Type B pancreatic cell (in vitro differentiated cells): Measurements from ENCODE around the gene KAT2B. TPM values are rescaled to one million over a fixed set of nuclear protein-coding genes. Genes with fewer than 3 reads are reported as not detected.

Experiments
- DNase-seq: peaks from one replicate; pipeline ENCODE4 v3.0.0; 2021; ENCODE audit warnings: mixed read lengths; ENCODE audit not compliant: unreplicated experiment; ENCODE audit errors: extremely low spot score
- H3K27ac Mint-ChIP-seq: 2 replicates; pipeline ENCODE4 v1.8.0; 2021; ENCODE audit warnings: mild to moderate bottlenecking, mixed read lengths
- H3K27me3 Mint-ChIP-seq: 2 replicates; pipeline ENCODE4 v1.8.0; 2021; ENCODE audit warnings: mixed read lengths
- H3K36me3 Mint-ChIP-seq: 2 replicates; pipeline ENCODE4 v1.8.0; 2021; ENCODE audit warnings: mixed read lengths
- H3K4me1 Mint-ChIP-seq: one replicate; pipeline ENCODE4 v1.8.0; 2021; ENCODE audit warnings: mixed read lengths; ENCODE audit not compliant: unreplicated experiment
- H3K4me3 Mint-ChIP-seq: 2 replicates; pipeline ENCODE4 v1.8.0; 2021; ENCODE audit warnings: mild to moderate bottlenecking, mixed read lengths
- H3K9me3 Mint-ChIP-seq: 2 replicates; pipeline ENCODE4 v1.8.0; 2021; ENCODE audit warnings: mixed read lengths
- CTCF ChIP-seq: fragments of 200-600 bp; sonication (generic); conservative IDR thresholded peaks from 2 replicates; pipeline ENCODE4 v1.5.0; 2021; ENCODE audit warnings: antibody characterized with exemption, mild to moderate bottlenecking
- total RNA-seq: library from RNA; stranded (reverse); gene quantifications from 2 replicates; pipeline ENCODE4 v1.2.1, GENCODE V29; 2021; ENCODE audit warnings: low replicate concordance

The KAT2B gene
- total RNA-seq, 1 donor from 2014 or later = 13.2 TPM

- DNase-seq = no peak
- H3K4me3 Mint-ChIP-seq = no peak overlapping the region
- no peaks in the 10 kb centered on the region for H3K9me3 Mint-ChIP-seq
Measured at GRCh38 chr3:20056725-20057611, 16.7 kb downstream of the KAT2B start.

GRCh38 chr3:20057612-20058180 is 17.4 kb downstream of the KAT2B start:
- no peak overlapping the region for H3K4me3 Mint-ChIP-seq
- no peaks in the 10 kb centered on the region for H3K9me3 Mint-ChIP-seq
- no peaks in the 10 kb centered on the region for H3K36me3 Mint-ChIP-seq
- TF ChIP-seq CTCF = no peak
- no peaks in the 10 kb centered on the region for H3K4me1 Mint-ChIP-seq
- H3K27ac Mint-ChIP-seq = no peak overlapping the region
- H3K27me3 Mint-ChIP-seq = no peaks in the 10 kb centered on the region
- no peak for DNase-seq

More at GRCh38 chr3:20056725-20057611, 16.7 kb downstream of the KAT2B start:
- no peak overlapping the region for H3K27ac Mint-ChIP-seq
- no peaks in the 10 kb centered on the region for H3K36me3 Mint-ChIP-seq
- H3K27me3 Mint-ChIP-seq = no peaks in the 10 kb centered on the region
- no peak for TF ChIP-seq CTCF
- H3K4me1 Mint-ChIP-seq = no peaks in the 10 kb centered on the region

GRCh38 chr3:20059929-20060328 is 19.7 kb downstream of the KAT2B start:
- no peak for TF ChIP-seq CTCF
- no peak for DNase-seq
- Mint-ChIP-seq H3K27ac (no peak overlapping the region), H3K36me3 (no peaks in the 10 kb centered on the region), H3K27me3 (no peaks in the 10 kb centered on the region), H3K9me3 (peaks cover under 1% of the 10 kb centered on the region), H3K4me1 (peaks cover 9% of the 10 kb centered on the region), H3K4me3 (no peak overlapping the region)

GRCh38 chr3:20060974-20061685 is 20.9 kb downstream of the KAT2B start:
- Mint-ChIP-seq H3K27ac (no peak overlapping the region), H3K27me3 (no peaks in the 10 kb centered on the region), H3K36me3 (no peaks in the 10 kb centered on the region), H3K4me3 (no peak overlapping the region), H3K9me3 (peaks cover 4% of the 10 kb centered on the region), H3K4me1 (peaks cover 12% of the 10 kb centered on the region)
- TF ChIP-seq CTCF = no peak
- DNase-seq = no peak

GRCh38 chr3:20062996-20063395 is 22.8 kb downstream of the KAT2B start:
- Mint-ChIP-seq H3K4me3 (no peak overlapping the region), H3K27me3 (no peaks in the 10 kb centered on the region), H3K4me1 (peaks cover 19% of the 10 kb centered on the region), H3K27ac (no peak overlapping the region), H3K36me3 (no peaks in the 10 kb centered on the region), H3K9me3 (peaks cover 4% of the 10 kb centered on the region)
- no peak for TF ChIP-seq CTCF
- DNase-seq = no peak
